Fibroblast of skin of right biceps (primary cell): ENCODE results near the gene ROBO2.

ENCODE experiments used
- DNase-seq: peaks from one replicate; pipeline ENCODE4 v3.0.0-alpha.2; 2013

ROBO2 gene

GRCh38 chr3:77524946-77525682 lies 485.2 kb downstream of the ROBO2 start:
- DNase-seq: no peak

GRCh38 chr3:77526573-77527113 lies 486.7 kb downstream of the ROBO2 start:
- no peak for DNase-seq

DNA sequence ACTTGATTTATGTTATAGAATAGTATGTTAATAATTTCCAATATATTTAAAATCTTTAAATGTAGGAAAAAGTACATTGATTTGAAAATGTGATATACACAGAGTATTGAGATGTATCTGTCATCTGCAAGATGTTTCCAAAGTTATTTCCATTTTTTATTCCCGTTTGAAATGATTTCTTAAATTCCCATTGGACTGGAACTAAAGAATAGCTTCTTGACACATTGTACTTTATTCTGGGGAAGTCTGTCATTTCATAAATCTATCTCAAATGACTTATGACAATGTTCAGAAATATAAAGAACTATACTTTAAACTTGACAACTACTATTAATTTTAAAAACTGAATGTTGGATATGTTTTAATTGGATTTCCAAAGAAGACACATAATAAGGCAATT lies 489.6 kb downstream of the ROBO2 start:
- no peak for DNase-seq

GRCh38 chr3:77530870-77531269 lies 491.0 kb downstream of the ROBO2 start:
- peak; percentile 55 for DNase-seq

DNA sequence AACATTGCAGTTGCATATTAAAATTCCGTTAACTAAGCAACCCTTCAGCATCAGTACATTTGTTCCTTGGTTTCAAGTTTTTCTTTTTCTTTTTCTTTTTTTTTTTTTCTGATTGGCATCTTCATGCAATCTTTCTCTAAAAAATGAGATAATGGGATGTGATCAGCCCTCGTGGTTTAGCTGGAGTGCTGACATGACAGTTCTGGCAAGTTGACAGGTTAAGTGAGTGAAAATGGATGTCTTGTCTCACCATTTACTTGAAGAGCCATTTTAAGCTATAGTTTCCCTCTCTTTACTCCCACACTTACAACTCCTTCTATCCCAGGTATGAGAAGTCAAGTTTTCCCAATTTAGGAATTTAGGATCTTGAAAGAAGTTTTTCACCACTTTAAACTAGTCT lies 495.2 kb downstream of the ROBO2 start:
- DNase-seq: no peak

- DNase-seq: no peak
These were observed 496.3 kb downstream of the ROBO2 start for GRCh38 chr3:77536038-77536775.

- DNase-seq: no peak
These were observed 499.1 kb downstream of the ROBO2 start for GRCh38 chr3:77539014-77539413.

DNA sequence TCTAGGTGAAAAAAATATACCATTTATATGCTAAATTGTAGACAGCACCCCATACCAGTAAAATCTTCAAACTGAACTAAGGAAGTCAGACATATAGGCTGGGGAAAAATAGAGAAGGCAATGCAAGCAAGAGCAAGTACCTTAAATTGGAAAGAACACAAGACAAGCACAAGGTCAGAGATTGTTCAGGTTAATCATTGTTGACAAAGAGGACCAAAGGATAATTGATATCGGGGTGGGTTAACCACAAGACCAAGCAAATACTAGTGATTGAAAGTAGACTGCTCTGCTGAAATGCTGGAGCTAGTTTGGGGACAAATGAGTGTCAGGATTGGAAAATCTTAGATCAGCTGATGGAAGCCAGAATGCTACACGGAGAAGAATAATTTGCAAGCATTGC lies 499.8 kb downstream of the ROBO2 start:
- DNase-seq: no peak

GRCh38 chr3:77541203-77541922 lies 501.5 kb downstream of the ROBO2 start:
- DNase-seq: no peak

GRCh38 chr3:77546246-77546645 lies 506.3 kb downstream of the ROBO2 start:
- DNase-seq: no peak

DNA sequence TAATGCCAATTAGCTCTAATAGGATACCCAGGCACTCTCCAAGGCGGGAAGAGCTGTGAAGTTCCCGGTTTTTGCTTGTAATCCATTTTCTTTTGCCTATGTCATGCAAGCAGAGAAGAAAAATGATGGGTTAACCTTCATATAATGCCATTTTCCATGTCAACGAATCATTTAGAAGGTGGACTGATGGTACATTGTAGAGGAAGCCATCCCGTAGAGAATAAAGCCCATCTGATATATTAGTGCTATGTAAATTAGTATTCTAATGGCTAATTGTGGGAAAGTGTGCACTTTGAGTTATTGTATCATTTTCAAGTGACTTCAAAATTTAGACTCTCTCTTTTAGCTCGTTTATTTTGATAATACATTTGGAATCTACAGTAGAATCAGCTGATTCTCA lies 509.1 kb downstream of the ROBO2 start:
- no peak for DNase-seq

GRCh38 chr3:77553240-77553639 lies 513.3 kb downstream of the ROBO2 start:
- no peak for DNase-seq

GRCh38 chr3:77562089-77562488 lies 522.2 kb downstream of the ROBO2 start:
- DNase-seq: no peak

GRCh38 chr3:77563012-77563411 lies 523.1 kb downstream of the ROBO2 start:
- DNase-seq: no peak

GRCh38 chr3:77566055-77566454 lies 526.2 kb downstream of the ROBO2 start:
- no peak for DNase-seq

- DNase-seq: no peak
These were observed 532.2 kb downstream of the ROBO2 start for GRCh38 chr3:77571971-77572715.

- DNase-seq: no peak
These were observed 537.4 kb downstream of the ROBO2 start for GRCh38 chr3:77577264-77577663.

GRCh38 chr3:77586216-77586615 lies 546.3 kb downstream of the ROBO2 start:
- DNase-seq: no peak

GRCh38 chr3:77588863-77589262 lies 549.0 kb downstream of the ROBO2 start:
- no peak for DNase-seq

GRCh38 chr3:77590191-77590590 lies 550.3 kb downstream of the ROBO2 start:
- DNase-seq: no peak

DNA sequence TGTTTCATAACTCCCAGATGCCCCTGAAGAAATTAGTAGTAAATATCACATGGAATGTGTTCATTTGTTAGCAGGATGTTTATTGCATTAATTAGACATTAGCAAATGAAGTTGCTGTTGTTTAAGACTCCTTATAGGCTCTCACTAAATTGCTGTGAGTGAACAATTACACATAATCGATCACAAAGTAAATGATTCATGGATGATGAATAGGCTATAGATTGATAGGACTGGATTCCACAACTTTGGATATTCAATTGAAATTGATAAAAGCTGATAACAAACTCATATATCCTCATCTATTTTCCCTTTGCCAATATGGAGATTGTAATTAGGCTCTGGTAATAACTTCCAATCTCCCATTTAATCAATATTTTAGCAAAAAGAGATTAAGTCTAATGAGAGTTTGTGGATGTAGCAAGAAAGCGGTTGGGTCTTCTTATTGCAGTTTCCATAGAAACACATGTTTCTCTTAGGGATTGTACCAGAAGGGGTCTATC lies 555.5 kb downstream of the ROBO2 start:
- no peak for DNase-seq

DNA sequence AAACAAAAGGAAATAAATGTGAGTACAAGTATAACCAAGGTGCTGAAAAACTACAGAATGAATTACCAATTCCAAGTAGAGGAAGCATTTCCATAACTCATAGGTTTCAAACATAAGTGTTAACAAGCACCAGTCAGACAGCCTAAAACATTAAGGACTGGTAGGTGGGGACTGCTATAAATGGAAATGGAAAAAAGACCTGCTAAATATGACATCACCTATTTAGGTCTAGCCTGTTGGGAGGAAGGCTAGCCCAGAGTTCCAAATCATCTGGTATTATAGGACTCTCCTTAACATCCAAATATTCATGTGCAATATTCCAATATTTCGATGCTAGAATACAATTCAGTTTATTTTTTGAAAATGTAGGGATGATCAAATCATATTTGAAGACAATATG lies 560.0 kb downstream of the ROBO2 start:
- no peak for DNase-seq
